A549 (cell line): Measurements from ENCODE around the gene SYT6.
"Not testable (repeated sequence)": the region's sequence is repeated elsewhere in the genome, so short reads cannot be mapped to it uniquely, and the experiment has no call there.

ENCODE experiments used
- CEBPB ChIP-seq, 2 experiments: fragments of >200 bp in 1 of 2; sonication (Bioruptor Twin) in 1 of 2; formaldehyde crosslinking in 1 of 2; IDR thresholded peaks; 2 replicates each; pipeline ENCODE4 v1.6.1; 2012 to 2016
- EHF ChIP-seq: fragments of 250-450 bp; sonication (Bioruptor Pico); IDR thresholded peaks from 2 replicates; pipeline ENCODE4 v1.5.0; 2020; ENCODE audit warnings: mild to moderate bottlenecking
- ESRRA ChIP-seq: fragments of 150-350 bp; IDR thresholded peaks from 2 replicates; pipeline ENCODE4 v1.6.1; 2014; ENCODE audit warnings: mild to moderate bottlenecking, low read length, borderline replicate concordance
- KDM5A ChIP-seq: fragments of 200-600 bp; sonication (generic); IDR thresholded peaks from 2 replicates; pipeline ENCODE4 v1.6.1; 2016; ENCODE audit warnings: antibody characterized with exemption, mild to moderate bottlenecking
- POLR2A ChIP-seq: IDR thresholded peaks from 2 replicates; pipeline ENCODE4 v1.6.1; 2012; ENCODE audit warnings: mild to moderate bottlenecking, low read length
- POLR2AphosphoS2 ChIP-seq: conservative IDR thresholded peaks from 2 replicates; pipeline ENCODE4 v1.6.1; 2012; ENCODE audit warnings: low read length, improper control_type of control experiment, inconsistent platforms
- RAD21 ChIP-seq, 2 experiments: fragments of >200 bp in 1 of 2; sonication (Bioruptor Twin) in 1 of 2; formaldehyde crosslinking in 1 of 2; IDR thresholded peaks in 1 of 2; conservative IDR thresholded peaks in 1 of 2; 2 replicates in 1 of 2; 3 replicates in 1 of 2; pipeline ENCODE4 v1.6.1; 2012 to 2018; ENCODE audit warnings: inconsistent platforms in 1 of 2
- TF ChIP-seq, protein P1 (sequence below): fragments of >200 bp; sonication (Bioruptor Twin); formaldehyde crosslinking; IDR thresholded peaks from 3 replicates; pipeline ENCODE4 v1.5.1; 2016

DNA sequence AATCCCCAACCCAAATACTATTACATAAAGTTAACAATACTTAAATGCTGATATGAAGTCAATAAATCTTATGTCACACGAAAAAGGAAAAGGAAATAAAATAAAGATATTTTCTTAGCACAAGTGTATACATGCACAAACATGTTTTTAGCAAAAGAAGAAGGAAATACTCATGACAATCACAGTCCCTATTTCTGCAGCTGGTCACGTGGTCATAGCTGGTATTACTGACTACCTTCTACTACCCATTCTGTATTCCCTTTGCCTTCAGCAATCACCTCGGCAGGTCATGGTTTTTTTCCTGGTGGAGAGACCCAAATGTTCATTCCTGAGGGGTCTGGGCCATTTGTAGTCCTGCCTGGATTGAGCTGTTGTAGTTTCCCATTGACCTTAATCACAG is 88.0 kb downstream of the SYT6 start:
- TF ChIP-seq, protein P1, sequence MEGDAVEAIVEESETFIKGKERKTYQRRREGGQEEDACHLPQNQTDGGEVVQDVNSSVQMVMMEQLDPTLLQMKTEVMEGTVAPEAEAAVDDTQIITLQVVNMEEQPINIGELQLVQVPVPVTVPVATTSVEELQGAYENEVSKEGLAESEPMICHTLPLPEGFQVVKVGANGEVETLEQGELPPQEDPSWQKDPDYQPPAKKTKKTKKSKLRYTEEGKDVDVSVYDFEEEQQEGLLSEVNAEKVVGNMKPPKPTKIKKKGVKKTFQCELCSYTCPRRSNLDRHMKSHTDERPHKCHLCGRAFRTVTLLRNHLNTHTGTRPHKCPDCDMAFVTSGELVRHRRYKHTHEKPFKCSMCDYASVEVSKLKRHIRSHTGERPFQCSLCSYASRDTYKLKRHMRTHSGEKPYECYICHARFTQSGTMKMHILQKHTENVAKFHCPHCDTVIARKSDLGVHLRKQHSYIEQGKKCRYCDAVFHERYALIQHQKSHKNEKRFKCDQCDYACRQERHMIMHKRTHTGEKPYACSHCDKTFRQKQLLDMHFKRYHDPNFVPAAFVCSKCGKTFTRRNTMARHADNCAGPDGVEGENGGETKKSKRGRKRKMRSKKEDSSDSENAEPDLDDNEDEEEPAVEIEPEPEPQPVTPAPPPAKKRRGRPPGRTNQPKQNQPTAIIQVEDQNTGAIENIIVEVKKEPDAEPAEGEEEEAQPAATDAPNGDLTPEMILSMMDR: not testable (repeated sequence)
- not testable (repeated sequence) for TF ChIP-seq RAD21 (conservative IDR thresholded peaks at IDR 0.05 in 1 of 2, IDR thresholded peaks at IDR 0.05 in 1 of 2); POLR2AphosphoS2; POLR2A; CEBPB (IDR thresholded peaks at IDR 0.05); KDM5A; ESRRA; EHF
